HG03025 (cell line): ENCODE measurements around the gene FECH.
A peak's percentile ranks its signal among the peaks of the same experiment; 100 is the strongest.
"Not testable (repeated sequence)": the region's sequence is repeated elsewhere in the genome, so short reads cannot be mapped to it uniquely, and the experiment has no call there.

Source experiments
- ATAC-seq: cut with Tn5 transposase; IDR thresholded peaks from one replicate; pipeline ENCODE4 v1.9.1; 2021; ENCODE audit warnings: mild to moderate bottlenecking, moderate library complexity; ENCODE audit not compliant: unreplicated experiment, low FRiP score

FECH gene

DNA sequence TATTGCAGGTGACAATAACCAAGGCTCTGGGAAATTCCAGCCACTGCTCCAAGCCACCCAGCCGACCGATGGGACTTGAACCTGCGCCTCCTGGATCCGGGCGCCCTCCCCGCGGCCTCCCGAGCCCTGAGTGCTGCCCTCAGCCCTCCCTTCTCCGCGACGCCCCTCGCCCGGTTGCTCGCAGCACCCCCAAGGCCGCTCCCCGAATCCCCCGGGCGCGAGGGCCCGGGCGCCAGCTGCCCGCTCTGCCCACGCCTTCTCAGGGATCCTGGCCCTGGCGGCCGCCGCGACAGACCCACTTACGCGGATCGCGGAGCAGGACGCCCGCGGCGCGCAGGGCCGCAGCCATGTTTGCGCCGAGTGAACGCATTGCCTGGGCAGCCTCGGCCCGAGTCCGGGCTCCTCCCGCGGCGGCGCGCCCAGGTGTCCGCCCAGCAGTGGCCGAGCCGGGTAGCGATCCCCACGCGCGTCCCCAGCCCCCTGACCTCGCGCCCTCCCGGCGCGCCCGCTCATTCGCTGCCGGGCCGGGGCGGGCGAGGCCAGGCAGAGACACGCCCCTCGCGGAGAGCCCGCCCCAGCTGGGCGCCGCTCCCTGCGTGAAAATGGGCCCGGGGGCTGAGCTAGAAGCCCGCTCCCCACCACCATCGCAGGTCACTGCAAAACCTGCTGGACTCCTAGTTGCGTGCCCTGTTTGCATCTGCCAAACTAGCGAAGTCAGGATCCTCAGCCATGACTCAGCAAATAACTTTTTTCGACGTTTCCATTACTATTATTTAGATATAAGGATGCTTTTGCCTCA, at the start of gene FECH:
Gene FECH (minus strand): TSS at position 452 of the 799 bp plus-strand sequence. CDS start 82 bp downstream, at position 370.
- peak; percentile 93 for ATAC-seq

DNA sequence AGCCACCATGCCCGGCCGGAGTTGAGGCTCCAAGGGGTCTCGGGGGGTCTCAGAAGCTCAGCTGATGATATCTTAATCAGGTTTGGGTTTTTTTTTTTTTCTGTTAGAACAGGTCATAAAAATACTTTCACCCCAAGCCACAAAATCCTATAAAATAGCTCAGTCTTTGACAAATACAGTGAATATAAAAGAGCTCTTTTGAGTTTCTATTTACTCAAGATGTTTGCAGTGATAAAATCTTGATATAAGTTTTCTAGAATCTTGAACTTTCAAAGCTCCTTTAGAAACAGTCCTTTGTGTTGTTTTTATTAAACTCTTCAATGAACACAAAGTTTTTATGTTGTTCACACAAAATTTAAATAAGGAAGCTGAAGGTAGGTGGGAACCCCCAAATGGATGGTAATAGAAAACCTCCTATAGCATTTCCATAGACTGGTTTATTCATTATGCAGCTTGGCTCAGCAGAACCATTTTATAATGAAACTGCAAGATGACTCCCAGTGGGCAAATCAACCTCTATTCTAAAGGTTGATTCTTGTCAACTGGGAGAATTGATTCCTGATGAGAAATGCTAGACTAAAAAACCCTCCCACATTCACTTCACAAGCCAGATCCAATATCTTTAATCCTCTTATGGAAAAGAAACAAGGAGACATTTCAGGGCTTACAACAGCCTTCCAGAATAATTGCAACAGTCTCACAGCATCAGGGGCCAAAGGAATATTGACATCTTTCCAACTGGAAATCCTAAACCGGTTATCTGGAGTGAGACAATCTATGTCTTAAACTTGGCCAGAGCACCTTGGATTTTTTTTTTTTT, 48.7 kb upstream of the FECH start:
- ATAC-seq, result no peak

GRCh38 chr18:57631697-57632096, 45.2 kb upstream of the FECH start:
- ATAC-seq, result no peak

GRCh38 chr18:57630754-57631595, 44.5 kb upstream of the FECH start:
- no peak for ATAC-seq

- ATAC-seq, result peak; percentile 83
These were observed 43.7 kb upstream of the FECH start for GRCh38 chr18:57630002-57630753.

- no peak for ATAC-seq
These were observed 42.9 kb upstream of the FECH start for GRCh38 chr18:57629422-57629821.

- ATAC-seq, result no peak
These were observed 41.0 kb upstream of the FECH start for GRCh38 chr18:57627488-57627887.

DNA sequence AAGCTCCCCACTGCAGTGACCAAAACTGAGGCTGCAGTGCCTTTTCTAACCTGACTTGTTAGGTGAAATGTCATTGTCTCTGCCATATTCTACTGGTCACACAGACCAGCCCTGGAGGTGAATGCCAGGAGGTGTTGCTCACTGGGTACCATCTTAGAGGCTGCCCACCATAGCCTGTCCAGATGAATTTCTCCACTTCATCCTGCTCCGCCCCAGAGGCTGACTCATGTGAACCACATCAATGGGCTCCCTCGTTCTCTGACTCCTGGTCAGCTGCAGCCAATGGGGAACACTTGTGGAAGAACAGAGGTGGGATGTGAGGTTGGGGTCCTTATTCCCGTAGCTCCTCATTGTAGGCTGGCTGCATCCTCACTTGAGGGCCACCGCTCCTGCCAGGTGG, 38.5 kb upstream of the FECH start:
- ATAC-seq, result no peak

DNA sequence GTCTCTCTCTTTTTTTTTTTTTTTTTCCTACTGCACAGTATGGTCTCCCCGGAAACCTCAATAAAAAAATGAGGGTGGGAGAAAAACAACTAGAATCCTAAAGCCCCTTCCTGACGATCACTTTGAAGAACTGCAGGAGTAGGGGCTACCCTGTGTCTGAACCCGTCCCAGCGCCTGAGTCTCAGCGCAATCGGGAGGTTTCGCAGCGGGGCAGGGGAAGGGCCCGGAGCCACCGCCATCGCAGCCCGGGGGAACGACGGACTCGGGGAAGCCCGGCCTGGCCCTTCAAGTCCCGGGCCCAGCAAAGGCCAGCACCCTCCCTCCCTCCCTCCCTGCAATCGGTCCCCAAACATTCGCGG, 34.7 kb upstream of the FECH start:
- ATAC-seq, result peak; percentile 22

GRCh38 chr18:57619876-57620275, 33.4 kb upstream of the FECH start:
- ATAC-seq, result no peak

DNA sequence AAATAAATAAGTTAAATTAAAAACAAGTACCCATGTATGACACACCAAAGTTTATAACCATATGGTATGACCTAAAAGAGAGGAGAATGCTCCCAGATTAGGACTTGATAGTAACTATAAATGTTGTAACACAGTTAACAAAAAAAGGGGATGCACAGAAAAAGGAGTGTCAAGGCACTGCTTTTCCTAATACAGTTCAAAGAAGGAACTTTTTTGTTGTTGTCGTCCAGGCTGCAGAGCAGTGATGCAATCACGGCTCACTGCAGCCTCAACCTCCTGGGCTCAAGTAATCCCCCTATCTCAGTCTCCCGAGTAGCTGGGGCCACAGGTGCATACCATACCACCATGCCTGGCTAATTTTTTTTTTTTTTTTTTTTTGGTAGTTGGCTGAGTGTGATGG, 32.4 kb upstream of the FECH start:
- ATAC-seq, result no peak

GRCh38 chr18:57603871-57604270, 17.4 kb upstream of the FECH start:
- no peak for ATAC-seq

GRCh38 chr18:57595347-57595746, 8.8 kb upstream of the FECH start:
- ATAC-seq, result no peak

GRCh38 chr18:57592716-57593115, 6.2 kb upstream of the FECH start:
- ATAC-seq, result not testable (repeated sequence)

DNA sequence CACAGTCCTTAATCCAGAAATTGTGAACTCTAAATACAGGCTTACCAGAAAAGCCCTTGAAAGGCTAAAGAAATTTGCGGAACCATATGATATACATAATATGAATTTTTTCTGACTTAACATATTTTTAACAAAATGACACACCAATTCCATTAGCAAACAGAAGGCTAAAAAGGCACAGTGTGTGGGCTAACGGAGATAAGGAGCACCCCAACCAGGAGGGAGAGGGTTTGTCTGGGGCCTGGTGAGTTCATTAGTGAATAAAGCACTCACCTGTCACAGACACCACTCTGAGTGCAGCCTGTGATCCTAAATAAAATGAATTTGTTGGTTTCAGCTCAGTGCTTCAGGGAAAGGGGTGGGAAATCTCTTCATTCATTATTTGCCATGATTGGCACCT, 2.7 kb upstream of the FECH start:
- no peak for ATAC-seq

DNA sequence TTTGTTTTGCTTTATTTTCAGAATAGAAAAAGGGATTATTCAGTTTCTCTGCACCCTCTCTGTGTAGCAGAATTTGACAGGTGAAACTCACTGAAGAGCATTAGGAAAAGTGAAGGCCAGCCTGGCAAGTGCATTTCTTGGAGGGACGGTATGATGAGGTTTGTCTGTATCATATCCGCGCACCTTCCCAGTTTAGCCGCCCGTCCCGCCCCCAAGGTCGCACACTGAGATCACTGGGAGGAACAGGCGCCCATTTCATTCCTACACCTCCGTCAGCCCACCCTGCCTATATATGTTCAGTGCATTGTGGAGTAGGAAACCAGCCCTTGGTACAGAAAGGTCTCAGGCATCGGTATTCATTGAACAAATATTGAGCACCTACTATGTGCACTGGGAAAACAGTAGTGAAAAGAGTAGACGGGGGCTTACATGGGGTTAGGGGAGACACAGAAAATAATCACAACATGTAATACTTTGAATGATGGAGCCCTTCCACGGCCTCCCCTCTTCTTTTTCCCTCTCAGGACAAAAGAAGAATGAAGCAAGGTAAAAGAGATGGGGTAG, 678 bp upstream of the FECH start:
- ATAC-seq, result no peak

- no peak for ATAC-seq
These were observed 649 bp downstream of the FECH start for GRCh38 chr18:57585855-57586250.

GRCh38 chr18:57585421-57585820, 1.1 kb downstream of the FECH start:
- ATAC-seq, result no peak

DNA sequence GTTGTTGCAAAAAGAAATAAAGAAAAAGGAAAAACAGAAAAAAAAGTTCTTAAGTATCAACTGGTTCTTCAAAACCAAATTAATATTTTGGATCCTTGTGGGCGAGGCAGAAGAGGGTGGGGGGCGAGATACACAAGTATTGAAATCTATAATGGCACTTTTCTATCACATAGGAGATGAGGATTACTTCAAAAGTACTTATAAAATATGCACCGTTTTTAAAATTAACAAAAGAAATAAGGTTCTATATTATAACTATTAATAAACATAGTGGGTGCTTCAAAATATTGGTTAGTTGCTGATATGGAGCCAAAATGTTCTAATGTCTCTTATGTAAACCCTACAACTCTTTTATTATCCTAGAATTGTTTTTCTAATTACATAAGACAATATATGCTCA, 2.1 kb downstream of the FECH start:
- ATAC-seq, result no peak

DNA sequence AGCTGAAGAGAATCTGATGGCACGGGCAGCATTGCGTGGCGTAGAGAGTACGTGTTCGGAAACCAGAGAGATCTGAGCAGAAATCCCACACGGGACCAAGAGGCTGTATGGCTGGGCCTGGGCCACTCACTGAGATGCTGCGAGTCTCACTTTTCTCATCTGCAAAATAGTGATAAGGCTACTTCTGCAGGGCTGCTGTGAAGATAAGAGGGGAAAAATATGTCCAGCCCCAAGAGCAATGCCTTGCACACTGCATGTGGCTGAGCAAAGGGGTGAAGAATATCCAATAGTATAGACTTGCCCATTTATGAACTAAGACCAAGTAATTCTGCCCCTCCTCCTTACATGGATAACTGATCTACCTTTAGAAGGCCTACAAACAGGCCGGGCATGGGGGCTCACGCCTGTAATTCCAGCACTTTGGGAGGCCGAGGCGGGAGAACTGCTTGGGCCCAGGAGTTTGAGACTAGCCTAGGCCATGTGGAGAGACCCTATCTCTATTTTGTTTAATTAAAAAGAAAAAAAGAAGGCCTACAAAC, 3.1 kb downstream of the FECH start:
- ATAC-seq, result no peak
